A673 (cell line): ENCODE data around the gene HTR3B.

ENCODE experiments used
- CTCF ChIP-seq: fragments of 300-800, 200-600 bp; sonication (generic); conservative IDR thresholded peaks from 2 replicates; pipeline ENCODE4 v1.5.1; 2017; ENCODE audit warnings: low read depth, mild to moderate bottlenecking, antibody characterized with exemption, low read length, moderate library complexity, mixed read lengths
- EZH2 ChIP-seq: fragments of 200-600 bp; sonication (generic); IDR thresholded peaks from 2 replicates; pipeline ENCODE4 v1.6.1; 2017; ENCODE audit warnings: borderline replicate concordance, low read depth, mild to moderate bottlenecking, mixed read lengths, antibody characterized with exemption, low read length; ENCODE audit not compliant: poor library complexity, severe bottlenecking

- TF ChIP-seq CTCF: no peak
- TF ChIP-seq EZH2: no peak
Observed at GRCh38 chr11:113947994-113948393, 43.4 kb downstream of the HTR3B start.
